HepG2 (cell line): ENCODE results near the gene CDC25C. TPM values are rescaled to one million over a fixed set of nuclear protein-coding genes. Genes with fewer than 3 reads are reported as not detected.

ENCODE experiments used
- ATF7-NPFF ChIP-seq: sonication (generic); formaldehyde crosslinking; IDR thresholded peaks from 2 replicates; pipeline ENCODE4 v1.8.1; 2023; ENCODE audit warnings: mild to moderate bottlenecking, low read depth, missing genetic modification reagents, moderate library complexity
- CBX2 ChIP-seq, 2 experiments: fragments of 200-600 bp in 1 of 2; sonication (generic); formaldehyde crosslinking in 1 of 2; IDR thresholded peaks; 2 replicates each; pipeline versions ENCODE4 v1.7.0 to v1.8.1; 2018 to 2022; ENCODE audit warnings: low read depth in 2 of 2, low read length in 1 of 2, mild to moderate bottlenecking in 1 of 2, missing genetic modification reagents in 1 of 2
- DR1 ChIP-seq: sonication (generic); formaldehyde crosslinking; IDR thresholded peaks from 2 replicates; pipeline ENCODE4 v1.8.0; 2021; ENCODE audit warnings: mild to moderate bottlenecking, missing genetic modification reagents, inconsistent platforms
- EP300 ChIP-seq, 3 experiments: sonication (generic) in 1 of 3; formaldehyde crosslinking in 1 of 3; IDR thresholded peaks; 2 replicates each; pipeline versions ENCODE4 v1.5.1 to v1.6.1; 2011 to 2020; ENCODE audit warnings: low read depth in 2 of 3, low read length in 2 of 3, borderline replicate concordance in 1 of 3, improper control_type of control experiment in 1 of 3, mild to moderate bottlenecking in 1 of 3, missing genetic modification reagents in 1 of 3, moderate library complexity in 1 of 3
- GLI4 ChIP-seq: sonication (generic); formaldehyde crosslinking; IDR thresholded peaks from 2 replicates; pipeline ENCODE4 v1.5.1; 2020; ENCODE audit warnings: missing genetic modification reagents, mild to moderate bottlenecking, moderate library complexity, borderline replicate concordance
- HNRNPH1 ChIP-seq: fragments of 200-400 bp; formaldehyde crosslinking; optimal IDR thresholded peaks from 2 replicates; pipeline ENCODE3; 2017; ENCODE audit warnings: mild to moderate bottlenecking, low read depth, low read length
- IKZF4 ChIP-seq: sonication (generic); formaldehyde crosslinking; IDR thresholded peaks from 2 replicates; pipeline ENCODE4 v1.5.1; 2020; ENCODE audit warnings: borderline replicate concordance, mild to moderate bottlenecking, low read depth, missing genetic modification reagents; ENCODE audit errors: not compliant biosample characterization
- KMT2A ChIP-seq: sonication (generic); formaldehyde crosslinking; IDR thresholded peaks from 2 replicates; pipeline ENCODE4 v1.4.0; 2020; ENCODE audit warnings: missing genetic modification reagents
- PHF21A ChIP-seq: sonication (generic); formaldehyde crosslinking; IDR thresholded peaks from 2 replicates; pipeline ENCODE4 v1.5.0; 2020; ENCODE audit warnings: mild to moderate bottlenecking, missing genetic modification reagents
- POLR2AphosphoS5 ChIP-seq: IDR thresholded peaks from 2 replicates; pipeline ENCODE4 v1.6.1; 2012; ENCODE audit warnings: low read depth, low read length
- PRDM4 ChIP-seq: sonication (generic); formaldehyde crosslinking; IDR thresholded peaks from 2 replicates; pipeline ENCODE4 v1.9.0; 2021; ENCODE audit warnings: missing genetic modification reagents, borderline replicate concordance
- PRMT3 ChIP-seq: sonication (generic); formaldehyde crosslinking; IDR thresholded peaks from 2 replicates; pipeline ENCODE4 v1.8.1; 2022; ENCODE audit warnings: low read depth, mild to moderate bottlenecking, moderate library complexity, missing genetic modification reagents, borderline replicate concordance
- RARA ChIP-seq: IDR thresholded peaks from 2 replicates; pipeline ENCODE4 v1.6.1; 2016; ENCODE audit warnings: missing genetic modification reagents, missing compliant biosample characterization
- SP4 ChIP-seq: sonication (generic); formaldehyde crosslinking; IDR thresholded peaks from 2 replicates; pipeline ENCODE4 v1.8.1; 2023; ENCODE audit warnings: mild to moderate bottlenecking, missing genetic modification reagents
- TCF7 ChIP-seq: sonication (generic); IDR thresholded peaks from 2 replicates; pipeline ENCODE4 v1.6.1; 2016; ENCODE audit warnings: antibody characterized with exemption, low read depth
- TCF7L2 ChIP-seq: IDR thresholded peaks from 2 replicates; pipeline ENCODE4 v1.6.1; 2011; ENCODE audit warnings: mild to moderate bottlenecking, low read depth, low read length, moderate library complexity
- ZEB1 ChIP-seq: IDR thresholded peaks from 2 replicates; pipeline ENCODE4 v1.6.1; 2012; ENCODE audit warnings: mild to moderate bottlenecking, low read depth, inconsistent platforms; ENCODE audit not compliant: insufficient replicate concordance
- ZNF780A ChIP-seq: sonication (generic); formaldehyde crosslinking; IDR thresholded peaks from 2 replicates; pipeline ENCODE4 v1.8.0; 2022; ENCODE audit warnings: mild to moderate bottlenecking, missing genetic modification reagents, moderate library complexity
- polyA plus RNA-seq, 8 experiments: library from polyadenylated mRNA; depleted of rRNA in 3 of 8; stranded (reverse) in 7 of 8; unstranded in 1 of 8; fragments of >200 nt; fragmentation: Illumina TruSeq in 4 of 8; extraction: Trizol in 4 of 8; gene quantifications; 2 replicates each; pipeline versions ENCODE4 v1.2.1 to v1.2.3, GENCODE V29; 2011 to 2016; ENCODE audit warnings: low read depth in 4 of 8, missing spikeins in 1 of 8, mixed read lengths in 1 of 8; ENCODE audit not compliant: insufficient read depth in 1 of 8
- total RNA-seq, 5 experiments: library from RNA; depleted of rRNA; stranded (reverse); fragments of >200 nt; fragmentation: Illumina TruSeq; extraction: Trizol; gene quantifications; 2 replicates each; pipeline ENCODE4 v1.2.3, GENCODE V29; 2016; ENCODE audit warnings: low read depth in 1 of 5
- TF ChIP-seq, protein P1 (sequence below): sonication (generic); formaldehyde crosslinking; IDR thresholded peaks from 2 replicates; pipeline ENCODE4 v1.4.0; 2020; ENCODE audit warnings: missing genetic modification reagents
- TF ChIP-seq, protein P2 (sequence below): sonication (generic); formaldehyde crosslinking; IDR thresholded peaks from 2 replicates; pipeline ENCODE4 v1.8.0; 2022; ENCODE audit warnings: missing genetic modification reagents, mild to moderate bottlenecking, borderline replicate concordance

CDC25C gene
- total and polyA plus RNA-seq, 2 of the 13 experiments (the other 11 are each of a cell fraction or from before 2014, with no cell fraction given): 17.7 to 27.6 TPM

GRCh38 chr5:138331449-138332368, at the start of gene CDC25C (continued):
- TF ChIP-seq SP4: peak; percentile 92
- peak; percentile 63 for TF ChIP-seq KMT2A
- no peak for TF ChIP-seq CBX2 (IDR thresholded peaks at IDR 0.05; ENCODE audit: low read depth, low read length)
- 0 out of 2 replicates have a peak, but pooled peaks have one; percentile 20 for TF ChIP-seq CBX2 (CRISPR knock-in tag; IDR thresholded peaks at IDR 0.05; ENCODE audit: low read depth)
- TF ChIP-seq, protein P1, sequence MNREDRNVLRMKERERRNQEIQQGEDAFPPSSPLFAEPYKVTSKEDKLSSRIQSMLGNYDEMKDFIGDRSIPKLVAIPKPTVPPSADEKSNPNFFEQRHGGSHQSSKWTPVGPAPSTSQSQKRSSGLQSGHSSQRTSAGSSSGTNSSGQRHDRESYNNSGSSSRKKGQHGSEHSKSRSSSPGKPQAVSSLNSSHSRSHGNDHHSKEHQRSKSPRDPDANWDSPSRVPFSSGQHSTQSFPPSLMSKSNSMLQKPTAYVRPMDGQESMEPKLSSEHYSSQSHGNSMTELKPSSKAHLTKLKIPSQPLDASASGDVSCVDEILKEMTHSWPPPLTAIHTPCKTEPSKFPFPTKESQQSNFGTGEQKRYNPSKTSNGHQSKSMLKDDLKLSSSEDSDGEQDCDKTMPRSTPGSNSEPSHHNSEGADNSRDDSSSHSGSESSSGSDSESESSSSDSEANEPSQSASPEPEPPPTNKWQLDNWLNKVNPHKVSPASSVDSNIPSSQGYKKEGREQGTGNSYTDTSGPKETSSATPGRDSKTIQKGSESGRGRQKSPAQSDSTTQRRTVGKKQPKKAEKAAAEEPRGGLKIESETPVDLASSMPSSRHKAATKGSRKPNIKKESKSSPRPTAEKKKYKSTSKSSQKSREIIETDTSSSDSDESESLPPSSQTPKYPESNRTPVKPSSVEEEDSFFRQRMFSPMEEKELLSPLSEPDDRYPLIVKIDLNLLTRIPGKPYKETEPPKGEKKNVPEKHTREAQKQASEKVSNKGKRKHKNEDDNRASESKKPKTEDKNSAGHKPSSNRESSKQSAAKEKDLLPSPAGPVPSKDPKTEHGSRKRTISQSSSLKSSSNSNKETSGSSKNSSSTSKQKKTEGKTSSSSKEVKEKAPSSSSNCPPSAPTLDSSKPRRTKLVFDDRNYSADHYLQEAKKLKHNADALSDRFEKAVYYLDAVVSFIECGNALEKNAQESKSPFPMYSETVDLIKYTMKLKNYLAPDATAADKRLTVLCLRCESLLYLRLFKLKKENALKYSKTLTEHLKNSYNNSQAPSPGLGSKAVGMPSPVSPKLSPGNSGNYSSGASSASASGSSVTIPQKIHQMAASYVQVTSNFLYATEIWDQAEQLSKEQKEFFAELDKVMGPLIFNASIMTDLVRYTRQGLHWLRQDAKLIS (CRISPR knock-in tag): no peak
- no peak for TF ChIP-seq ZNF780A (CRISPR knock-in tag)
- no peak for TF ChIP-seq TCF7
- TF ChIP-seq EP300 (IDR thresholded peaks at IDR 0.05; ENCODE audit: low read depth in 2 of 2, low read length in 2 of 2): no peak
- TF ChIP-seq EP300 (CRISPR knock-in tag; IDR thresholded peaks at IDR 0.05; ENCODE audit: borderline replicate concordance): no peak
- TF ChIP-seq IKZF4 (CRISPR knock-in tag): no peak
- TF ChIP-seq GLI4 (CRISPR knock-in tag): no peak
- peak; percentile 83 for TF ChIP-seq ATF7-NPFF (CRISPR knock-in tag)
- TF ChIP-seq POLR2AphosphoS5: peak; percentile 66
- no peak for TF ChIP-seq RARA (CRISPR knock-in tag)
- TF ChIP-seq PRDM4: no peak
- no peak for TF ChIP-seq ZEB1
- no peak for TF ChIP-seq HNRNPH1
- peak; percentile 65 for TF ChIP-seq PHF21A (CRISPR knock-in tag)
- no peak; the same call in 1 of the 2 replicates for TF ChIP-seq DR1 (CRISPR knock-in tag)
- TF ChIP-seq PRMT3 (CRISPR knock-in tag): no peak
- no peak for TF ChIP-seq TCF7L2
- TF ChIP-seq, protein P2, sequence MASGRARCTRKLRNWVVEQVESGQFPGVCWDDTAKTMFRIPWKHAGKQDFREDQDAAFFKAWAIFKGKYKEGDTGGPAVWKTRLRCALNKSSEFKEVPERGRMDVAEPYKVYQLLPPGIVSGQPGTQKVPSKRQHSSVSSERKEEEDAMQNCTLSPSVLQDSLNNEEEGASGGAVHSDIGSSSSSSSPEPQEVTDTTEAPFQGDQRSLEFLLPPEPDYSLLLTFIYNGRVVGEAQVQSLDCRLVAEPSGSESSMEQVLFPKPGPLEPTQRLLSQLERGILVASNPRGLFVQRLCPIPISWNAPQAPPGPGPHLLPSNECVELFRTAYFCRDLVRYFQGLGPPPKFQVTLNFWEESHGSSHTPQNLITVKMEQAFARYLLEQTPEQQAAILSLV (CRISPR knock-in tag): peak; percentile 24; the same call in 1 of the 2 replicates
